Fibroblast of villous mesenchyme (primary cell): Measurements from ENCODE around the gene SURF4. TPM values are rescaled to one million over a fixed set of nuclear protein-coding genes. Genes with fewer than 3 reads are reported as not detected.

Source experiments
- DNase-seq: peaks from one replicate; pipeline ENCODE4 v3.0.0-alpha.2; 2010; ENCODE audit warnings: low read depth
- H3K4me3 ChIP-seq: 2 replicates; pipeline ENCODE4 v1.5.1; 2011; ENCODE audit warnings: low read depth, mild to moderate bottlenecking, low read length
- total RNA-seq: library from RNA; depleted of rRNA; stranded (reverse); fragments of >200 nt; gene quantifications from 2 replicates; pipeline ENCODE4 v1.2.3, GENCODE V29; 2012
- TF ChIP-seq, protein P1 (sequence below): IDR thresholded peaks from 2 replicates; pipeline ENCODE4 v1.5.1; 2012; ENCODE audit warnings: low read depth, mild to moderate bottlenecking, low read length; ENCODE audit not compliant: insufficient read depth

SURF4 gene
- total RNA-seq, 1 donor: 513 TPM

DNA sequence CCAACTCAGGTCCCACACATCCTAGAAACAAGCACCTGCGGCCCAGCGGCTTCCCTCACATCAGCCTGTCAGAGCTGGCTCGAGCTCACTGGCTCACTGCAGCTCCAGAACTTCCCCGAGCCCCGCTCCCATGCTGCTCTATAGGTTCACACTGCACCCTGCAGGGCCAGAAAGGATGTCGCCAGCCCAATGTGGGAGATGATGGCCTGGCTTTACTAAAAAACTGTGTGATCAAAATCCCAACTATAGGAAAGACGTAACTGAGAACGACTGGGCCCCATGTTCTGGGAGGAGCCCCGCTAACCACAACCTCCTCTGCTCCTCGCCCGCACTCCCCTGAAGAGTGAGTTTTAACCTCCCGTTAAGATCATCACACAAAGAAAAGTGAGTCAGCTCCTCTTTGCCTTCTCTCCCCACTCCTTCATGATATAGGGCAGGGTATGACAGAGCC is 4.6 kb downstream of the SURF4 start:
- TF ChIP-seq, protein P1, sequence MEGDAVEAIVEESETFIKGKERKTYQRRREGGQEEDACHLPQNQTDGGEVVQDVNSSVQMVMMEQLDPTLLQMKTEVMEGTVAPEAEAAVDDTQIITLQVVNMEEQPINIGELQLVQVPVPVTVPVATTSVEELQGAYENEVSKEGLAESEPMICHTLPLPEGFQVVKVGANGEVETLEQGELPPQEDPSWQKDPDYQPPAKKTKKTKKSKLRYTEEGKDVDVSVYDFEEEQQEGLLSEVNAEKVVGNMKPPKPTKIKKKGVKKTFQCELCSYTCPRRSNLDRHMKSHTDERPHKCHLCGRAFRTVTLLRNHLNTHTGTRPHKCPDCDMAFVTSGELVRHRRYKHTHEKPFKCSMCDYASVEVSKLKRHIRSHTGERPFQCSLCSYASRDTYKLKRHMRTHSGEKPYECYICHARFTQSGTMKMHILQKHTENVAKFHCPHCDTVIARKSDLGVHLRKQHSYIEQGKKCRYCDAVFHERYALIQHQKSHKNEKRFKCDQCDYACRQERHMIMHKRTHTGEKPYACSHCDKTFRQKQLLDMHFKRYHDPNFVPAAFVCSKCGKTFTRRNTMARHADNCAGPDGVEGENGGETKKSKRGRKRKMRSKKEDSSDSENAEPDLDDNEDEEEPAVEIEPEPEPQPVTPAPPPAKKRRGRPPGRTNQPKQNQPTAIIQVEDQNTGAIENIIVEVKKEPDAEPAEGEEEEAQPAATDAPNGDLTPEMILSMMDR: no peak
- DNase-seq: no peak
- H3K4me3 ChIP-seq: no peak overlapping the region

DNA sequence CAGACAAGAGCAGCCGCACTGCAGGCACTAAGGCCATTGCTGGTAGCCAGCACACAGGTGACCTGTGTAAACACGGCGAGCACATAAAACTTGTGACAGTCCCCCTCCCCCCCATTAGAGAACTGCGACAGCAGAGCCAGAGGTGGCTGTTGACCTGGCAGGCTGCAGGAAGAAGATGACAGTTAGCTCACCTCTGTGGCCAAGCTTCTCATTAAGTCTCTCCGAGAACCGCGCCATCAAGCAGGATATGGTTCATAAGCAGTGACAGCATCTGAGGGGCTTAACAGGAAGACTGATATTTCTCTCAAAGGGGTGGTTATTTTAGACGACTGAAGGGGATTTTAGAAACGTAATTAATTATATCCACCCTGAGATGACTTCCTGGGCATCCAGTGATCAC is 5.2 kb downstream of the SURF4 start:
- no peak overlapping the region for H3K4me3 ChIP-seq
- DNase-seq: no peak
- TF ChIP-seq, protein P1: no peak

DNA sequence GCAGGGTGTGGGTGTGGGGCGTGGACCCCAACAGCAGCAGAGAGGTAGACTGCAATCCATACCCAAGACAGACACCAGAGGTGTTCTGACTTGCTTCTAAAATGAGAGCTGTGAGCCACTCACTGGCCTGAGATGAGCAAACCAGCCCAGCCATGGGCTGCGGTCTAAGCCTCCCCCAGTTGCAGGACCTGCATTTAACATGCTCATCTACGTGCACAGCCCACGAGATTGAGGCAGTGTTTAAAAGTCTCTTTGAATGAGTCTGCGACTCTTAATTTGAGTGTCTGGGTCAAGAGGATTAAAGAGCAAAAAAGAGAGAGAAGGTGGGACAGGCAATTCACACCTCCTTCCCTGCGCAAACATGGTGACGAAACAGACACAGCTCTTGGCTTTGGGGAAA is 5.9 kb downstream of the SURF4 start:
- no peak for DNase-seq
- H3K4me3 ChIP-seq: no peak overlapping the region
- TF ChIP-seq, protein P1: no peak

DNA sequence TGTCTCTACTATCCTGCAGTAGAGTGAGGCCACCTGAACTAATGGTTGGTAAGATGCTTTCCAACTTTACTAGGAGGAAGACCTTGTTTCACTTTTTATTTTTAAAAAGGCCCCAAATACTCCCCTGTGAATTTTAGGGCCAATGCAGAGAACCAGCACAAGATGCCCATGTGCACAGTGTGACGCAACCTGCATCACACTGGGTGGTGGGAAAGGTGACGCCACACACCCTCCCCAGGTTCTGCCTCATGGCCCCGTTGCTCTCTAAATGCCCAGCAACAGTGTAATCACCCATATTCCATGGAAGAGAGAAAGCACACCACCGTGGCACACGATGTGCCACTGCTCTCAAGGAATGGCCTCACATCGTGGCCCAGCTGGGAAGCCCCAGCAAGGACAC is 6.4 kb downstream of the SURF4 start:
- TF ChIP-seq, protein P1: no peak
- DNase-seq: no peak
- no peak overlapping the region for H3K4me3 ChIP-seq

DNA sequence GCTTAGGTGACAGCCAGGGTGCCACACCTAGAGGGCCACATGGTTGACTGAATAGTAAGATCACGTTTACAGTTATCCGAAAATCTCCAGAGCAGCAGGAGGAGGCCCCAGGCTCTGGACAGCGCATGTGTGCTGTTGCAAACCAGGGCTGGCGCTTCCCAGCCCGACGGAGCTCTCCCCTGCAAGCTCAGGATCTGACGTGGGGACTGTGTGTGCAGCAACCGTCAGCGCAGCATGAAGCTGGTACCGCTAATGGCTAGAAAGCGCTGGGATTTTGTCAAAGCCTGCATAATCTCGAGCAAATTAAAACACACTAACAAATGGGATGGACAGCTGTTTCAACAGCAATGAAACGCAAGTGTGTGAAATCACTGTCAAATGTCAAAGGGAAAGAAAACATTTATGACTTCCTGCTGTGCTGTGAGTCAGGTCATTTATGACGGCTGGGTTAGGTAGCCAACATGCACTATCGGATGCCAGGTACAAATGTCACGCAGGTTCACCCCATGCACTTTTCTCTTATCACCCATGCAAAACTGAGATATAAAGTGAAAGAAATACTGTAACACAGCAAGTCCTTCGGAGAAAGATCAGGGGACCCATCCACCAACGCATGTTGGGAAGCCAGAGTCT is 7.5 kb downstream of the SURF4 start:
- no peak overlapping the region for H3K4me3 ChIP-seq
- TF ChIP-seq, protein P1: no peak
- DNase-seq: peak; percentile 49

DNA sequence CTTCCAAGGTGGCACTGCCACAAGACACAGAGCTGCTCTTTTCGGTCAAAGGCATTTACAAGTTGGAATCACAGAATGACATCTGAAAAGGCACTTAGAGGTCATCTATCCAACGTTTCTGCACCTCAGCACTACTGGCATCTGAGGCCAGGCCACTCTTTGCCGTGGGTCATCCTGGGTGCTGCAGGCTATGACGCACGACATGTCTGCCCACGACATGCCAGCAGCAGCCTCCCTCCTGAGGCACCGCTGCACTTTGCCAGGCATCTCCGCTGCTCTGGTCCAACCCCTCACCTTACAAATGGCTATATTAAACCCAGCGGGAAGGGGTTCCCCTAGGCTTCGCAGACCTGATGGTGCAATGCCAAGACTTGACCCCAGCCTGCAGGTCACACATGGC is 8.1 kb downstream of the SURF4 start:
- no peak overlapping the region for H3K4me3 ChIP-seq
- DNase-seq: no peak
- TF ChIP-seq, protein P1: no peak

DNA sequence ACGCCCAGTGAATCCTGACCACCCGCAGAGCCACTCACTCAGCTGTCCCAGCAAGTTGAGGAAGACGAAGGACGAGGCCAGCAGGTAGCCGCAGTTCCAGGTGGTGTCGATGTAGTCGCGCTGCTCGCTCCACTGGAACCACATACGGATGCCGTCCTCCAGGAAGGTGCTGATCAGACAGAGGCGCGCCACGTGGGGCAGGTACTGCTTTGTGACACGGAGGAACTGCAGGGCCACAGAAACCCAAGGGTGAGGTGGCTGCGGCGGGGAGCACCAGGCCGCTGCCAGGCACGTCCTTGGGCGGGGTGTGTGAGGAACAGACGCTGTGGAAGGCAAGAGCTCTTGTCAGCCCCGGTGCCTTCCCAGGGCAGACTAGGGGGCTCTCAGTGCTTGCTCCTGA is 8.6 kb downstream of the SURF4 start:
- no peak overlapping the region for H3K4me3 ChIP-seq
- TF ChIP-seq, protein P1: no peak
- DNase-seq: no peak
